HUES48 (cell line): ENCODE measurements around the gene SLC28A1.

Experiments
- H3K27ac ChIP-seq: one replicate; pipeline ENCODE4 v1.7.0; 2013; ENCODE audit warnings: low read depth, low read length, inconsistent platforms
- H3K27me3 ChIP-seq: 2 replicates; pipeline ENCODE4 v1.6.1; 2013; ENCODE audit warnings: mild to moderate bottlenecking, low read length; ENCODE audit not compliant: control insufficient read depth, insufficient read depth
- H3K36me3 ChIP-seq: 2 replicates; pipeline ENCODE4 v1.6.1; 2013; ENCODE audit warnings: low read length; ENCODE audit not compliant: control insufficient read depth, insufficient read depth
- H3K4me1 ChIP-seq: 2 replicates; pipeline ENCODE4 v1.6.1; 2013; ENCODE audit warnings: mild to moderate bottlenecking, low read length; ENCODE audit not compliant: control insufficient read depth, insufficient read depth
- H3K4me3 ChIP-seq: 2 replicates; pipeline ENCODE4 v1.5.1; 2013; ENCODE audit warnings: mild to moderate bottlenecking, low read depth, low read length
- H3K9ac ChIP-seq: 2 replicates; pipeline ENCODE4 v1.6.1; 2013; ENCODE audit warnings: mild to moderate bottlenecking, low read depth, low read length, moderate library complexity
- H3K9me3 ChIP-seq: 2 replicates; pipeline ENCODE4 v1.6.1; 2013; ENCODE audit warnings: low read length; ENCODE audit not compliant: control insufficient read depth, insufficient read depth

The SLC28A1 gene

DNA sequence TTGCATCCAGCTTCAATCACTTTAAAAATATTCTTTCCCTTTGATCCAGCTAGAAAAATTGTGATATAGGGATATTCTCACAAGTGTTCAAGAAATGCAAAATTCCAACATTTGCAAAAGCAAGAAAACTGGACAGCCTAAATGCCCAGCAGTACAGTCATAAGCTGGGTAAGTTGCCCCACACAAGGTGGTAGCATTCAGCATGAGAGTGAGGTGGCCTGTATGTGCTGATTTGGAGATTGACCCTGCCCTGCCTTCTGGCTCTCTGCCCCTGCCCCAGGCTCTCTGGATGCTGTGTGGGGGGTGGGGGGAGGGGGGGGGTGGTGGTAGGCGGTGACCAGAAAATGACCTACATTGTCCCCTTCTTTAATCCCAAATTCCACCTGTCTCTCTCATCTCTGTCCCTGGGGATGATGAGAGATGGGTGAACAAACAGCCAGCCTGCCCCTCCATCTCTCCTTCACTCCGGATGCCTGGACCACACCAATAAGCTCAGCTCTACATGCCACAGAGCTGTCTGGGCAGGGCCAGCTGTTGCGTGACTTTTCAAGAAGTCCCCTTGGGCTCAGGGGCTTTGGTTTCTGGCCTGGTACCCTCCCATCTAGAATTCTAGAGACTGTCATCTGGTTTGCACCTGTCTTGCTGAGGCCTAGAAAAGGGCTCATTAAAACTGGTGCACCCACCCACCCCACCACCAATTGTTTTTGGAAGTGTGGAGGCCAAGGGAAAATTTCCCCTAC lies 42.2 kb downstream of the SLC28A1 start:
- no peak overlapping the region for H3K27ac ChIP-seq
- H3K4me1 ChIP-seq: peaks cover 7% of the 10 kb centered on the region
- no peak overlapping the region for H3K9ac ChIP-seq

DNA sequence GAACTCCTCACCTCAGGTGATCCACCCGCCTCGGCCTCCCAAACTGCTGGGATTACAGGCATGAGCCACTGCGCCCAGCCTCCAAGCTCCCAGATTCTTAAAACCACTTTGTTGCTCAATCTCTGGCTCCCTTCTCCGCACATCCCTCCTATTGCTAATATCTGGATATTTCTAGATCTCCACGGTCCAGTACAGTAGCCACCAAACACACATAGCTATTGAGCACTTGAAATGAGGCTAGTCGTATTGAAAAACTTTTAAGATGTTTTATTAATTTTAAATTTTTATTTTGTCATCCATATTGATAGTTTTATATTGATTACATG lies 44.3 kb downstream of the SLC28A1 start:
- Histone ChIP-seq H3K27me3 (no peaks in the 10 kb centered on the region), H3K9ac (no peak overlapping the region), H3K27ac (no peak overlapping the region), H3K4me1 (peaks cover 7% of the 10 kb centered on the region), H3K4me3 (no peak overlapping the region), H3K36me3 (no peaks in the 10 kb centered on the region), H3K9me3 (no peaks in the 10 kb centered on the region)

More for the DNA sequence above, 42.2 kb downstream of the SLC28A1 start:
- H3K9me3 ChIP-seq: no peaks in the 10 kb centered on the region
- H3K27me3 ChIP-seq: no peaks in the 10 kb centered on the region
- H3K36me3 ChIP-seq: no peaks in the 10 kb centered on the region
- no peak overlapping the region for H3K4me3 ChIP-seq

DNA sequence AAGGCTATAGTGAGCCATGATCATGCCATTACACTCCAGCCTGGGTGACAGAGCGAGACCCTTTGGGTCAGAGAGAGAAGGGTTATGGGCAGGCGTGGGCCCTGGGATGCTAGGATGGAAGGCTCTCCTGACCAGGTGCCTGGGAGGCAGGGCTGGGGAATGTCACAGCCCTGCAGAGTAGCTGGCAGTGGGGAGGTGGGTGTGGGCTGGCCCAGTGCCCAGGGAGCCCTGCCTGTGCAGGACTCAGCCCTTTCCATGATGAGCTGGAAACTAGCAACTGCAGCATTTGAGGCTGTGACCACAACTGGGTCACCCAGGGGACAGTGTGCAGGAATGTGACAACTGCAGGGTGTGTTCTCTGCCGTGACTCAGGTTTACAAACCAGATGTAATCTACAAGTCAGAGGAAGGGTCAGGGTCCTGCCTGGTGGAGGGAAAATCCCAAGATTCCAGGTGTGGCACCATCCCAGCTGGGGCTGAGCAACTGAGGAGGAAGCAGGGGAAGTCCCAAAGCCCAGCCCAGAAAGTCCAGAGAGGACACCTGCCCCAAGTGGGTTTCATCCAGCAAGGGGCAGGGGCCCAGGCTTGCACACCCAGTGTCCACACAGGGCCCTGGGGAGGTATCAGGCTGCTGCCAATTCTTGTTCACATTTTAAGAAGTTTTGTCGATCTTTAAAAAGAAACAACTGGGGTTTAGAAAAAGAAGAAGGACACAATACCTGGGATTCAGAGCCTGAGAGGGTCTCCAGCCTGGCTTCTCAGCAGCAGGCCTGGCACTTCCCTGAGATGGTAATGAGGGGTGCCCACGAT lies 45.5 kb downstream of the SLC28A1 start:
- H3K27ac ChIP-seq: no peak overlapping the region
- no peaks in the 10 kb centered on the region for H3K36me3 ChIP-seq
- H3K9ac ChIP-seq: no peak overlapping the region
- H3K4me3 ChIP-seq: no peak overlapping the region
- peaks cover 7% of the 10 kb centered on the region for H3K4me1 ChIP-seq
- no peaks in the 10 kb centered on the region for H3K27me3 ChIP-seq
- H3K9me3 ChIP-seq: no peaks in the 10 kb centered on the region

DNA sequence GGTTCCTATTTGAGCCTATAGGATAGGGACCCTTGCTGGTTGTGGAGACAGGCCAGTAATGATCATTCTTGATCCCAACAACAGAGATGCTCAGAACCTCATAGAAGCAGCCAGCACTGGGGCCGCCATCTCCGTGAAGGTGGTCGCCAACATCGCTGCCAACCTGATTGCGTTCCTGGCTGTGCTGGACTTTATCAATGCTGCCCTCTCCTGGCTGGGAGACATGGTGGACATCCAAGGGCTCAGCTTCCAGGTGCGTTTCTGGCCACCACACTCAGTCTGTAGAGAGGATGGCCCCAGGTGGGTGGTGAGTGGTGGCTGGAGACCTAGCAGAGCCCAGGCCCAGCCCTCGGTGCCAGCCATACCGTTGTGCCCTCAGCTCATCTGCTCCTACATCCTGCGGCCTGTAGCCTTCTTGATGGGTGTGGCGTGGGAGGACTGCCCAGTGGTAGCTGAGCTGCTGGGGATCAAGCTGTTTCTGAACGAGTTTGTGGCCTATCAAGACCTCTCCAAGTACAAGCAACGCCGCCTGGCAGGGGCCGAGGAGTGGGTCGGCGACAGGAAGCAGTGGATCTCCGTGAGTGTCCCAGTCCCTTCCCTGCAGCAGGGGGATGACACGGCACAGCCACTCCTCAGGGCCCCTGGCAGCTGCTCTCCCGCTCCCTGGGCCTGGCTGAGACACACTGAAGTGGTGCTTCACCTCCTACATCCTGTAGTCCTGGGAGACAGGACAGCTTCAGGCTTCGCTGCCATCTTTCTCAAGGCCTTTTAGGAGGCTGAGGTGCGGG lies 50.7 kb downstream of the SLC28A1 start:
- no peaks in the 10 kb centered on the region for H3K9me3 ChIP-seq
- H3K27me3 ChIP-seq: no peaks in the 10 kb centered on the region
- H3K27ac ChIP-seq: no peak overlapping the region
- H3K4me1 ChIP-seq: no peaks in the 10 kb centered on the region
- no peaks in the 10 kb centered on the region for H3K36me3 ChIP-seq
- no peak overlapping the region for H3K9ac ChIP-seq
- no peak overlapping the region for H3K4me3 ChIP-seq

DNA sequence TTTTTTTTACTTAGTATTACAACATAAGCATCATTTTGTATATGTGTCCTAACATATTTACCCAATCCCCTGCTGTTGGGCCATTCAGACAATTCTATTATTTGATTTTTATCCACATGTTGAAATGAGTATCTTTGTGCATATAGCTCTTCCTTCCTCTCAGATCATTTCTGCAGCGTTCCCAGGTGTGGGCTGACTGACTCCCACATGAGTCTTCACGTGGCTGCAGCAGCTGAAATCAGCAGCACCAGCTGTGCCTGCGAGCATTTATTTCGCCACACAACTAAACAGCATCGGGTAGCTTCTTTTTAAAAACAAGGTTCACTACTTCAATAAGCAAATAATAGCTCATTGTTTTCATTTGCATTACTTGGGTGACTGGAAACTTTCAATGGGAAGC lies 52.7 kb downstream of the SLC28A1 start:
- Histone ChIP-seq H3K4me1 (no peaks in the 10 kb centered on the region), H3K9ac (no peak overlapping the region), H3K9me3 (no peaks in the 10 kb centered on the region), H3K36me3 (no peaks in the 10 kb centered on the region), H3K27me3 (no peaks in the 10 kb centered on the region), H3K4me3 (no peak overlapping the region), H3K27ac (no peak overlapping the region)

DNA sequence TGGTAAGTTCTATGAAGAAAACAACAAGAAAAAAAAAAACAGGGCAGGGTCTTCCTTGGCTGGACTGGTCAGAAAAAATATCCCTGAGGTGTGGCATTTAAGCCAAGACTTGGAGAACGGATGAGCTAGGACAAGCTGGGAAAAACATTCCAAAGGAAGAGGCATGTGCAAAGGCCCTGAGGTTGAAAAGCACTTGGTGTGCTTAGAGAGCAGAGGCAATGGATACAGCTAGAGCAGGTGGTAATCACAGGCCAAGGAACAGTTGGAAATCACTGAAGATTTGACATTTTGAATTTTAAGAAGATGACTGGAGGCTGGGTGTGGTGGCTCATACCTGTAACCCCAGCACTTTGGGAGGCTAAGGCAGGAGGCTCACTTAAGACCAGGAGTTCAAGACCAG lies 54.3 kb downstream of the SLC28A1 start:
- Histone ChIP-seq H3K4me1 (no peaks in the 10 kb centered on the region), H3K4me3 (no peak overlapping the region), H3K27me3 (no peaks in the 10 kb centered on the region), H3K9ac (no peak overlapping the region), H3K9me3 (no peaks in the 10 kb centered on the region), H3K36me3 (no peaks in the 10 kb centered on the region), H3K27ac (no peak overlapping the region)

DNA sequence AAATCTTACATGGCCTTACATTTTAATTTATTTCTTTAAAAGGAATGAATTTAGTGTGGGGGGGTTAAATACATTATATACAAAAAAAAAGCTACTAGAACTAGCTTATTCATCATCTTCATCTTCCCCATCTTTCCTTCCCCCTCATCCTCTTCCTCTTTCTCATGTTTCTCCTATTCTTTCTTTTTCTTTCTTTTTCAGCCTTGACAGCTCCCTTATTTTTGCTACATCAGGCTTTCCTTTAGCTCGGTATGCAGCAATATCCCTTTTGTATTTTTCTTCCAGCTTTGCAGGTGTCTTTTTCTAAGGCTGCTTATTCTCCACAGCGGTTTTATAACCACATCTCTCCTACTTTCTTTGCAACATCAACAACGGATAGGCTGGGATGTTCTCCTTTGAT lies 55.9 kb downstream of the SLC28A1 start:
- H3K4me1 ChIP-seq: no peaks in the 10 kb centered on the region
- H3K27me3 ChIP-seq: no peaks in the 10 kb centered on the region
- no peak overlapping the region for H3K4me3 ChIP-seq
- H3K27ac ChIP-seq: no peak overlapping the region
- no peaks in the 10 kb centered on the region for H3K36me3 ChIP-seq
- H3K9ac ChIP-seq: no peak overlapping the region
- H3K9me3 ChIP-seq: no peaks in the 10 kb centered on the region

DNA sequence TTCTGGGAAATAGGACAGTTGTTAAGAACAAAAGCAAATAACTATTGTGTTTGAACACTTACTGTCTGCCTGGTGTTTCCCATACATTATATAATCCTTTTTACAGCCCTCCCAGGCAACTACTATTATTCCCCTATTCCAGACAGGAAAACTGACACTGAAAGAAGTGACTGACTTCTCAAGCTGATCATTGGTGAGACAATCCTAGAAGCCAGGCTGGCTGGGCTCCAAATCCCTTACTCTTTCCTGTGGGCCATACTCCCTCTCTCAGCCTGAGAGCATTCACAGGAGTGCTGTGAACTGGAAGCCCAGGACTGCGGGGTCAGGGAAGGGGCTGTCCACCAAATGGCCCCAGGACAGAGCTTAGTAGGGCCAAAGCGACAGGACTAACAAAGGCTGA lies 58.0 kb downstream of the SLC28A1 start:
- H3K27me3 ChIP-seq: no peaks in the 10 kb centered on the region
- no peak overlapping the region for H3K4me3 ChIP-seq
- H3K9ac ChIP-seq: no peak overlapping the region
- no peaks in the 10 kb centered on the region for H3K9me3 ChIP-seq
- H3K4me1 ChIP-seq: no peaks in the 10 kb centered on the region
- no peak overlapping the region for H3K27ac ChIP-seq
- H3K36me3 ChIP-seq: no peaks in the 10 kb centered on the region

DNA sequence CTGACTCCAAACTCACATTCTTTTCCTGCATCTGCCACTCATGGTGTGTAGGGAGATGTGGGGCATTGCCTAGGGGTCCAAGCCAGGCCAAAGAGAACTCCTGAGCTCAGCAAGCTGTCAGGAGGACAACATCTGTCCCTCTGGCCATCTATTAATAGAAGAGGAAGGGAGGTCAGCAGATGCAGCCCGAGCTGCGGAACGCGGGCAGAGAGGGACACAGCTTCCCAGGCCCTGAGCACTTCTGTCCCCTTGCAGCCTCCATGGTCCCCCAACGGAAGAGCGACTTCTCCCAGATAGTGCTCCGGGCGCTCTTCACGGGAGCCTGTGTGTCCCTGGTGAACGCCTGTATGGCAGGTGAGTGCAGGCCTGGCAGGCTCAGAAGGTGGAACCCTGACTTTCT lies 59.8 kb downstream of the SLC28A1 start:
- no peaks in the 10 kb centered on the region for H3K36me3 ChIP-seq
- H3K9me3 ChIP-seq: no peaks in the 10 kb centered on the region
- no peak overlapping the region for H3K4me3 ChIP-seq
- H3K27me3 ChIP-seq: no peaks in the 10 kb centered on the region
- H3K27ac ChIP-seq: no peak overlapping the region
- no peaks in the 10 kb centered on the region for H3K4me1 ChIP-seq
- H3K9ac ChIP-seq: no peak overlapping the region

DNA sequence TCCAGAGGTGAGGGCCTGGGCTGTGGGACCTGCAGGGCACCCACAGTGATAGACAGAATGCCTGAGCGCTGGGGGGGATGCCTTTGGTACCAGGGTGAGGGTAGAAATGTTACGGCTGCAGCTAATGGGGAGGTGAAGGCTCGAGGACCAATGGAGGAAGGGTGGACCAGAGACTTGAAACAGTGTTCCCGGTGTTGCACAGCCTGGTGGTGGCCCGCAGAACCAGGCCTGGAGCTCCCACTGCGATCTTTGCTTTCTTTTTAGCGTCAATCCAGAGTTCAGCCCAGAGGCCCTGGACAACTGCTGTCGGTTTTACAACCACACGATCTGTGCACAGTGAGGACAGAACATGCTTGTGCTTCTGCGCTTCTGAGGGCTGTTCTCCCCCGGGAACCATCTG lies 60.4 kb downstream of the SLC28A1 start:
- no peaks in the 10 kb centered on the region for H3K4me1 ChIP-seq
- no peak overlapping the region for H3K4me3 ChIP-seq
- no peak overlapping the region for H3K9ac ChIP-seq
- H3K9me3 ChIP-seq: no peaks in the 10 kb centered on the region
- no peaks in the 10 kb centered on the region for H3K27me3 ChIP-seq
- no peaks in the 10 kb centered on the region for H3K36me3 ChIP-seq
- no peak overlapping the region for H3K27ac ChIP-seq
